ENCODE data around the gene ATG9A. TPM values are rescaled to one million over a fixed set of nuclear protein-coding genes. Genes with fewer than 3 reads are reported as not detected.

Gene ATG9A
- total and polyA plus RNA-seq, 2 of the 8 experiments (the other 6 are each of a cell fraction or from before 2014, with no cell fraction given), result 43.6 to 66.8 TPM

- TF ChIP-seq SIN3A (conservative IDR thresholded peaks at IDR 0.05 in 1 of 2, IDR thresholded peaks at IDR 0.05 in 1 of 2; ENCODE audit: low read depth in 1 of 2, low read length in 2 of 2) (0 out of 4 replicates have a peak, but pooled peaks of 1 of the 2 experiments have one; percentile 36), HDAC6 (IDR thresholded peaks at IDR 0.05; ENCODE audit: low read depth, low read length) (no peak), TAF7 (optimal IDR thresholded peaks at IDR 0.05; ENCODE audit: borderline replicate concordance, low read depth, low read length) (no peak), EGR1 (IDR thresholded peaks at IDR 0.05; ENCODE audit: borderline replicate concordance, low read depth, low read length) (no peak), GABPA (IDR thresholded peaks at IDR 0.05; ENCODE audit: borderline replicate concordance, insufficient read depth, low read length) (no peak), CBX8 (IDR thresholded peaks at IDR 0.05; ENCODE audit: borderline replicate concordance, low read depth, low read length) (no peak)
Observed at GRCh38 chr2:219277703-219278654, 48.5 kb upstream of the ATG9A start (continued).
